Spleen (tissue), 11 donors: ENCODE data around the gene BMAL2. TPM values are rescaled to one million over a fixed set of nuclear protein-coding genes. Genes with fewer than 3 reads are reported as not detected.

Source experiments
- DNase-seq: peaks from one replicate; pipeline ENCODE4 v3.0.0-alpha.2; 2020
- H3K27ac ChIP-seq, 8 donors: fragments of 200-600 bp; sonication (generic) in 7 of 8; 1 replicate in 4 of 8; 2 replicates in 4 of 8; pipeline versions ENCODE4 v1.5.0 to v1.8.0; 2016 to 2021; ENCODE audit warnings: inconsistent platforms in 4 of 8, mild to moderate bottlenecking in 4 of 8, moderate library complexity in 1 of 8
- H3K27me3 ChIP-seq, 7 donors: fragments of 200-600 bp; sonication (generic) in 6 of 7; replicated peaks in 1 of 7; 1 replicate in 4 of 7; 2 replicates in 3 of 7; pipeline versions ENCODE4 v1.5.0 to v1.8.0; 2016 to 2021; ENCODE audit warnings: inconsistent platforms in 3 of 7, mild to moderate bottlenecking in 1 of 7
- H3K36me3 ChIP-seq, 6 donors: fragments of 200-600 bp; sonication (generic) in 5 of 6; 1 replicate in 4 of 6; 2 replicates in 2 of 6; pipeline versions ENCODE4 v1.5.0 to v1.8.0; 2016 to 2021; ENCODE audit warnings: inconsistent platforms in 2 of 6
- H3K4me1 ChIP-seq, 6 donors: fragments of 200-600 bp; sonication (generic) in 5 of 6; 1 replicate in 3 of 6; 2 replicates in 3 of 6; pipeline versions ENCODE4 v1.5.0 to v1.8.0; 2016 to 2021; ENCODE audit warnings: inconsistent platforms in 3 of 6
- H3K4me3 ChIP-seq, 8 donors: fragments of 200-600 bp; sonication (generic) in 7 of 8; 1 replicate in 4 of 8; 2 replicates in 4 of 8; pipeline versions ENCODE4 v1.5.0 to v1.8.0; 2016 to 2021; ENCODE audit warnings: inconsistent platforms in 4 of 8, mild to moderate bottlenecking in 4 of 8, moderate library complexity in 2 of 8
- H3K9me3 ChIP-seq, 8 donors: fragments of 200-600 bp; sonication (generic) in 7 of 8; 1 replicate in 4 of 8; 2 replicates in 4 of 8; pipeline versions ENCODE4 v1.5.0 to v1.8.0; 2016 to 2021; ENCODE audit warnings: inconsistent platforms in 4 of 8
- POLR2A ChIP-seq, 3 donors: fragments of 450-650 bp; IDR thresholded peaks; one replicate each; pipeline ENCODE4 v1.5.1; 2017; ENCODE audit warnings: antibody characterized with exemption in 3 of 3, mild to moderate bottlenecking in 1 of 3
- POLR2AphosphoS5 ChIP-seq, 3 donors: sonication (generic); formaldehyde crosslinking; IDR thresholded peaks; one replicate each; pipeline ENCODE4 v1.5.1; 2017; ENCODE audit warnings: antibody characterized with exemption in 3 of 3
- WGBS, 5 donors: extraction: QIAGEN DNeasy Blood & Tissue Kit in 3 of 5; methylation state at CpG; one replicate each; pipeline versions ENCODE4 v1.1.5 to v1.1.7; 2013 to 2018; 5-methylcytosine and 5-hydroxymethylcytosine counted together
- intact Hi-C: fragments of 100-400 bp; cut with DNase I; formaldehyde crosslinking; loops from one replicate; pipeline ENCODE4 v1.15.0; 2023; ENCODE audit warnings: low total_unique reads
- polyA plus RNA-seq, 3 donors: library from polyadenylated mRNA; stranded (reverse); fragments of 200-250 nt; gene quantifications; one replicate each; pipeline ENCODE4 v1.2.1, GENCODE V29; 2013
- total RNA-seq, 7 donors: library from RNA; depleted of rRNA in 3 of 7; stranded (reverse); fragments of >200 nt in 3 of 7; fragmentation: NEBNext Ultra II Directional in 4 of 7; extraction: Animal tissue kit (Norgen Biotek cat#: 25700) in 4 of 7; gene quantifications; one replicate each; pipeline versions ENCODE4 v1.1.0 to v1.2.1, GENCODE V29; 2016 to 2021
- TF ChIP-seq, protein P1 (sequence below), 11 experiments: fragments of 200-600 bp in 7 of 11; fragments of 450-650 bp in 4 of 11; sonication (generic) in 4 of 11; IDR thresholded peaks in 8 of 11; conservative IDR thresholded peaks in 3 of 11; 1 replicate in 7 of 11; 2 replicates in 4 of 11; pipeline versions ENCODE4 v1.4.0 to v1.8.0; 2016 to 2021; ENCODE audit warnings: antibody characterized with exemption in 11 of 11, inconsistent platforms in 4 of 11, mild to moderate bottlenecking in 1 of 11
- donor health status: healthy with polysubstance abuse.
- donor health status: DM: no; HTN: no; CAD: no; lungs with moderate emphysema.
- donor health status: DM: no; HTN: no; CAD: no.
- donor health status: Bipolar disorder and iron deficiency.
- donor health status: healthy.
- donor health status: DM: no; HTN: no; CAD: no.
- donor health status: DM: yes; HTN: yes; CAD: no.

The BMAL2 gene
- total and polyA plus RNA-seq, 10 donors, result 0.67 to 3.7 (median 1.6) TPM

GRCh38 chr12:27334721-27335082 is 2.1 kb downstream of the BMAL2 start:
- Histone ChIP-seq H3K9me3 (no peaks in the 10 kb centered on the region), H3K27ac (no peak overlapping the region), H3K4me1 (peaks cover 4 to 30% (median 19%) of the 10 kb centered on the region in 6 donors), H3K4me3 (no peak overlapping the region), H3K36me3 (no peaks in the 10 kb centered on the region), H3K27me3 (peaks cover 0 to 46% (median 20%) of the 10 kb centered on the region in 7 donors)
- 77 to 93% (median 81%) methylated on average over 6 of the region's 6 CpGs for WGBS, 5 donors
- intact Hi-C loops, result no loop called here
- DNase-seq, result no peak
- no peak for TF ChIP-seq POLR2A (IDR thresholded peaks at IDR 0.05)
- no peak for TF ChIP-seq POLR2AphosphoS5 (IDR thresholded peaks at IDR 0.05)
- TF ChIP-seq, protein P1, sequence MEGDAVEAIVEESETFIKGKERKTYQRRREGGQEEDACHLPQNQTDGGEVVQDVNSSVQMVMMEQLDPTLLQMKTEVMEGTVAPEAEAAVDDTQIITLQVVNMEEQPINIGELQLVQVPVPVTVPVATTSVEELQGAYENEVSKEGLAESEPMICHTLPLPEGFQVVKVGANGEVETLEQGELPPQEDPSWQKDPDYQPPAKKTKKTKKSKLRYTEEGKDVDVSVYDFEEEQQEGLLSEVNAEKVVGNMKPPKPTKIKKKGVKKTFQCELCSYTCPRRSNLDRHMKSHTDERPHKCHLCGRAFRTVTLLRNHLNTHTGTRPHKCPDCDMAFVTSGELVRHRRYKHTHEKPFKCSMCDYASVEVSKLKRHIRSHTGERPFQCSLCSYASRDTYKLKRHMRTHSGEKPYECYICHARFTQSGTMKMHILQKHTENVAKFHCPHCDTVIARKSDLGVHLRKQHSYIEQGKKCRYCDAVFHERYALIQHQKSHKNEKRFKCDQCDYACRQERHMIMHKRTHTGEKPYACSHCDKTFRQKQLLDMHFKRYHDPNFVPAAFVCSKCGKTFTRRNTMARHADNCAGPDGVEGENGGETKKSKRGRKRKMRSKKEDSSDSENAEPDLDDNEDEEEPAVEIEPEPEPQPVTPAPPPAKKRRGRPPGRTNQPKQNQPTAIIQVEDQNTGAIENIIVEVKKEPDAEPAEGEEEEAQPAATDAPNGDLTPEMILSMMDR (IDR thresholded peaks at IDR 0.05 in 8 of 11, conservative IDR thresholded peaks at IDR 0.05 in 3 of 11), result no peak

DNA sequence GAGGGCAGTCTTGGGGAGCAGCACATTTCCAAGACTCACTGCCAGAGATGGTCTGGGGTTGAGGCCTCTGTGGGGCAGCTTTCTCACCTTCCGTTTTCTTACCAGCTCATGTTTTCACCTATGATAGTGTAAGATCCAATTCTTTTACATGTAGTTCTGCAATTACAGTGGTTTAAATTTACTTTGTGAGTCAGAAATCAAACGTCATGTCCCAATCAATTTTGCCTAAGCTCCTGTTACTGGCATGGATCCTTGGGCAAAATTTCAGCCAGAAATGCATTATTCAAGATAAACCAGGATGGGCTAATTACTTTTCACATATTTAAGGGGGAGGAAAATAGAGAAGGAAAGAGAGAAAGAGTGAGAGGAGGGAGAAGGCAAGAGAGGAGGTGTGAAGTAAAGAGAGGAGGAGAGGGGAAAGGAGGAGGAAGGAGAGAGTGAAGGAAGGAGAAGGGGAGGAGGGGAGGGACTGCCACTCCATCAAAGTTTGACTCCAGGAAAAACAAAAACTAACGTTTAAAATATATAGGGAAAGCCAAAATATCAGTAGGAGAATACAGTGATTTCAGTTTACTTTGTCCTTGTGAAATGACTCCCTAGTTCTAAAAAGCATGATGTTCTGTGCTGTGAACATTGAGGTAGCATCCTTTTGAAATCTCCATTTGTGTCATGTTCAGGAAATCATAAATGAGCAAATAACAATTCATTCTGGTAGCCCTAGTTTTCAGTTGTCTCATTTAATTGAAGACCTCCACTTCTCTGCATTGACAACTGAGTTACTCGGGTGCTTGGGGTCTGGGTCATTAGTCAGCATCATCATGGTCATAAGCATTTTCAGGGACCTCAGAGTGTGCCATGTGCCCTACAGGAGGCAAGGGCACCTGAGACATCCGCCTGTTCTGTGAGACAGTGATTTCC is 3.0 kb downstream of the BMAL2 start:
- TF ChIP-seq POLR2A (IDR thresholded peaks at IDR 0.05) (no peak), POLR2AphosphoS5 (IDR thresholded peaks at IDR 0.05) (no peak)
- TF ChIP-seq, protein P1 (IDR thresholded peaks at IDR 0.05 in 8 of 11, conservative IDR thresholded peaks at IDR 0.05 in 3 of 11), result no peak
- intact Hi-C loops, result no loop called here
- no peak overlapping the region for H3K27ac ChIP-seq

GRCh38 chr12:27336282-27336653 is 3.6 kb downstream of the BMAL2 start:
- no peak overlapping the region for H3K4me3 ChIP-seq
- H3K9me3 ChIP-seq, result no peaks in the 10 kb centered on the region
- 90 to 98% (median 92%) methylated on average over 2 of the region's 2 CpGs for WGBS, 5 donors
- H3K27me3 ChIP-seq, result peaks cover 0 to 34% (median 17%) of the 10 kb centered on the region in 7 donors
- H3K27ac ChIP-seq, result no peak overlapping the region
- intact Hi-C loops, result no loop called here
- no peak for DNase-seq
- TF ChIP-seq POLR2AphosphoS5 (IDR thresholded peaks at IDR 0.05), result no peak
- no peak for TF ChIP-seq POLR2A (IDR thresholded peaks at IDR 0.05)
- TF ChIP-seq, protein P1 (IDR thresholded peaks at IDR 0.05 in 8 of 11, conservative IDR thresholded peaks at IDR 0.05 in 3 of 11), result no peak
- H3K4me1 ChIP-seq, result peaks cover 4 to 28% (median 18%) of the 10 kb centered on the region in 6 donors
- H3K36me3 ChIP-seq, result no peaks in the 10 kb centered on the region

More for the DNA sequence above, 3.0 kb downstream of the BMAL2 start:
- 64 to 82% (median 69%) methylated on average over 5 of the region's 5 CpGs for WGBS, 5 donors
- no peak for DNase-seq
- Histone ChIP-seq H3K27me3 (peaks cover 0 to 40% (median 20%) of the 10 kb centered on the region in 7 donors), H3K4me1 (peaks cover 4 to 30% (median 19%) of the 10 kb centered on the region in 6 donors), H3K4me3 (no peak overlapping the region), H3K36me3 (no peaks in the 10 kb centered on the region), H3K9me3 (no peaks in the 10 kb centered on the region)

GRCh38 chr12:27337376-27337775 is 4.7 kb downstream of the BMAL2 start:
- no peaks in the 10 kb centered on the region for H3K9me3 ChIP-seq
- DNase-seq, result no peak
- H3K27me3 ChIP-seq, result peaks cover 0 to 23% (median 11%) of the 10 kb centered on the region in 7 donors
- intact Hi-C loops, result no loop called here
- no peaks in the 10 kb centered on the region for H3K36me3 ChIP-seq
- no peak for TF ChIP-seq POLR2AphosphoS5 (IDR thresholded peaks at IDR 0.05)
- no peak for TF ChIP-seq POLR2A (IDR thresholded peaks at IDR 0.05)
- TF ChIP-seq, protein P1 (IDR thresholded peaks at IDR 0.05 in 8 of 11, conservative IDR thresholded peaks at IDR 0.05 in 3 of 11), result no peak
- peaks cover 1 to 17% (median 10%) of the 10 kb centered on the region in 6 donors for H3K4me1 ChIP-seq
- no peak overlapping the region for H3K27ac ChIP-seq
- WGBS, 5 donors, result 83 to 100% (median 97%) methylated on average over 1 of the region's 1 CpG
- H3K4me3 ChIP-seq, result no peak overlapping the region
